H9 (cell line): ENCODE results near the gene DENND11. TPM values are rescaled to one million over a fixed set of nuclear protein-coding genes. Genes with fewer than 3 reads are reported as not detected.

Source experiments
- DNase-seq: peaks from one replicate; pipeline ENCODE4 v3.0.0-alpha.2; 2017
- H2AFZ ChIP-seq: one replicate; pipeline ENCODE4 v1.6.1; 2013; ENCODE audit warnings: mild to moderate bottlenecking, low read length, control low read depth, moderate library complexity
- H2AK5ac ChIP-seq: 2 replicates; pipeline ENCODE4 v1.6.1; 2013; ENCODE audit warnings: low read length, control low read depth, mixed read lengths; ENCODE audit not compliant: insufficient read length
- H2BK120ac ChIP-seq: one replicate; pipeline ENCODE4 v1.6.1; 2013; ENCODE audit warnings: low read depth, mild to moderate bottlenecking, low read length, control low read depth, inconsistent platforms; ENCODE audit not compliant: poor library complexity, severe bottlenecking
- H2BK12ac ChIP-seq: 2 replicates; pipeline ENCODE4 v1.6.1; 2013; ENCODE audit warnings: low read length, control low read depth, mixed read lengths, low read depth; ENCODE audit not compliant: insufficient read length
- H2BK15ac ChIP-seq: 2 replicates; pipeline ENCODE4 v1.6.1; 2013; ENCODE audit warnings: low read depth, low read length, control low read depth
- H2BK20ac ChIP-seq: one replicate; pipeline ENCODE4 v1.6.1; 2013; ENCODE audit warnings: low read depth, mild to moderate bottlenecking, low read length, control low read depth, inconsistent platforms; ENCODE audit not compliant: poor library complexity, severe bottlenecking
- H2BK5ac ChIP-seq: 2 replicates; pipeline ENCODE4 v1.6.1; 2013; ENCODE audit warnings: low read length, control low read depth, mixed read lengths; ENCODE audit not compliant: insufficient read length
- H3K14ac ChIP-seq: 2 replicates; pipeline ENCODE4 v1.6.1; 2013; ENCODE audit warnings: low read length, control low read depth; ENCODE audit not compliant: insufficient read depth
- H3K18ac ChIP-seq: 2 replicates; pipeline ENCODE4 v1.6.1; 2013; ENCODE audit warnings: low read depth, mild to moderate bottlenecking, mixed read lengths, low read length, control low read depth; ENCODE audit not compliant: insufficient read length
- H3K23ac ChIP-seq: 2 replicates; pipeline ENCODE4 v1.6.1; 2013; ENCODE audit warnings: low read length, control low read depth, mixed read lengths, low read depth; ENCODE audit not compliant: insufficient read length
- H3K23me2 ChIP-seq: 2 replicates; pipeline ENCODE4 v1.6.1; 2013; ENCODE audit warnings: low read depth, mild to moderate bottlenecking, mixed read lengths, low read length, control low read depth; ENCODE audit not compliant: insufficient read length, poor library complexity, severe bottlenecking
- H3K27ac ChIP-seq: 2 replicates; pipeline ENCODE4 v1.5.1; 2013; ENCODE audit warnings: low read length, control low read depth, mixed read lengths, low read depth; ENCODE audit not compliant: insufficient read length
- H3K27me3 ChIP-seq: 2 replicates; pipeline ENCODE4 v1.6.1; 2013; ENCODE audit warnings: low read length, control low read depth, inconsistent platforms; ENCODE audit not compliant: insufficient read depth
- H3K4ac ChIP-seq: 2 replicates; pipeline ENCODE4 v1.6.1; 2013; ENCODE audit warnings: low read depth, mild to moderate bottlenecking, control low read depth, inconsistent platforms, low read length, moderate library complexity
- H3K4me1 ChIP-seq: 2 replicates; pipeline ENCODE4 v1.6.1; 2013; ENCODE audit warnings: low read length, control low read depth, inconsistent platforms; ENCODE audit not compliant: insufficient read depth
- H3K4me2 ChIP-seq: 2 replicates; pipeline ENCODE4 v1.6.1; 2013; ENCODE audit warnings: low read length, control low read depth, mixed read lengths; ENCODE audit not compliant: insufficient read length, insufficient read depth
- H3K56ac ChIP-seq: 2 replicates; pipeline ENCODE4 v1.6.1; 2013; ENCODE audit warnings: low read depth, mild to moderate bottlenecking, mixed read lengths, low read length, control low read depth; ENCODE audit not compliant: insufficient read length
- H3K79me1 ChIP-seq: 2 replicates; pipeline ENCODE4 v1.6.1; 2013; ENCODE audit warnings: low read depth, mild to moderate bottlenecking, moderate library complexity, low read length, control low read depth, inconsistent platforms; ENCODE audit not compliant: insufficient read depth, poor library complexity, severe bottlenecking
- H3K79me2 ChIP-seq: 2 replicates; pipeline ENCODE4 v1.6.1; 2013; ENCODE audit warnings: low read length, control low read depth, inconsistent platforms; ENCODE audit not compliant: insufficient read depth
- H3K9ac ChIP-seq: 2 replicates; pipeline ENCODE4 v1.6.1; 2013; ENCODE audit warnings: low read length, control low read depth, mixed read lengths; ENCODE audit not compliant: insufficient read length; ENCODE audit errors: extremely low read depth
- H3K9me3 ChIP-seq: one replicate; pipeline ENCODE4 v1.6.1; 2013; ENCODE audit warnings: low read depth, low read length, inconsistent platforms; ENCODE audit not compliant: control insufficient read depth
- H3T11ph ChIP-seq: one replicate; pipeline ENCODE4 v1.6.1; 2013; ENCODE audit warnings: mild to moderate bottlenecking, low read length, control low read depth, inconsistent platforms
- H4K20me1 ChIP-seq: one replicate; pipeline ENCODE4 v1.6.1; 2013; ENCODE audit not compliant: control insufficient read depth, insufficient read length, insufficient read depth
- H4K5ac ChIP-seq: 2 replicates; pipeline ENCODE4 v1.6.1; 2013; ENCODE audit warnings: low read depth, mild to moderate bottlenecking, mixed read lengths, low read length, control low read depth; ENCODE audit not compliant: insufficient read length
- H4K8ac ChIP-seq: replicated peaks from 2 replicates; pipeline ENCODE4 v1.6.1; 2013; ENCODE audit warnings: low read length, control low read depth, mixed read lengths, low read depth; ENCODE audit not compliant: insufficient read length
- H4K91ac ChIP-seq: 2 replicates; pipeline ENCODE4 v1.6.1; 2013; ENCODE audit warnings: low read depth, mild to moderate bottlenecking, moderate library complexity, mixed read lengths, low read length, control low read depth; ENCODE audit not compliant: insufficient read length
- H3K27ac Mint-ChIP-seq, 3 experiments: 2 replicates in 2 of 3; 3 replicates in 1 of 3; pipeline ENCODE4 v1.8.0; 2020 to 2021; ENCODE audit warnings: mixed read lengths in 3 of 3, mild to moderate bottlenecking in 1 of 3, moderate library complexity in 1 of 3
- H3K27me3 Mint-ChIP-seq: 2 replicates; pipeline ENCODE4 v1.8.0; 2021; ENCODE audit warnings: low read depth, mild to moderate bottlenecking, moderate library complexity, mixed read lengths
- H3K36me3 Mint-ChIP-seq, 3 experiments: 2 replicates in 2 of 3; 3 replicates in 1 of 3; pipeline ENCODE4 v1.8.0; 2020 to 2021; ENCODE audit warnings: low read depth in 3 of 3, mixed read lengths in 3 of 3; ENCODE audit not compliant: insufficient read depth in 1 of 3
- H3K4me1 Mint-ChIP-seq, 2 experiments: 2 replicates each; pipeline ENCODE4 v1.8.0; 2020; ENCODE audit warnings: mixed read lengths in 2 of 2
- H3K4me3 Mint-ChIP-seq, 2 experiments: 2 replicates in 1 of 2; 3 replicates in 1 of 2; pipeline ENCODE4 v1.8.0; 2020 to 2021; ENCODE audit warnings: mild to moderate bottlenecking in 2 of 2, mixed read lengths in 2 of 2, moderate library complexity in 1 of 2
- H3K9me3 Mint-ChIP-seq, 2 experiments: 2 replicates in 1 of 2; 3 replicates in 1 of 2; pipeline ENCODE4 v1.8.0; 2020; ENCODE audit warnings: mild to moderate bottlenecking in 2 of 2, mixed read lengths in 2 of 2, moderate library complexity in 1 of 2
- CTCF ChIP-seq: fragments of 200-600 bp; sonication (generic); conservative IDR thresholded peaks from 3 replicates; pipeline ENCODE4 v1.8.0; 2021; ENCODE audit warnings: antibody characterized with exemption, mild to moderate bottlenecking
- WGBS: extraction: QIAGEN DNeasy Blood & Tissue Kit; methylation state at CpG from one replicate; pipeline ENCODE4 v1.1.7; 2013; ENCODE audit warnings: missing lambda C conversion rate, low lambda C conversion rate, mixed read lengths; ENCODE audit not compliant: insufficient read length; ENCODE audit errors: extremely low coverage; 5-methylcytosine and 5-hydroxymethylcytosine counted together
- total RNA-seq: library from RNA; stranded (reverse); gene quantifications from 2 replicates; pipeline ENCODE4 v1.2.1, GENCODE V29; 2021

Gene DENND11
- total RNA-seq, 1 experiment from 2014 or later = 21.9 TPM

GRCh38 chr7:141673346-141673745 lies 28.6 kb downstream of the DENND11 start:
- H3K27me3 ChIP-seq = no peaks in the 10 kb centered on the region
- WGBS = no CpG with 5 or more reads among the region's 3 CpGs
- H3K56ac ChIP-seq = no peak overlapping the region
- H2AFZ ChIP-seq = no peak overlapping the region
- no peak for DNase-seq
- H3K27ac ChIP-seq = no peak overlapping the region
- H2BK12ac ChIP-seq = no peak overlapping the region
- no peak for TF ChIP-seq CTCF
- Mint-ChIP-seq H3K27ac (no peak overlapping the region), H3K4me3 (no peak overlapping the region), H3K27me3 (no peaks in the 10 kb centered on the region), H3K9me3 (peaks cover 2 to 3% of the 10 kb centered on the region in 2 experiments; a peak in 3 of 5 replicates), H3K36me3 (peaks cover 22 to 40% (median 33%) of the 10 kb centered on the region in 3 experiments), H3K4me1 (peaks cover 7 to 14% of the 10 kb centered on the region in 2 experiments)
- H2BK5ac ChIP-seq = no peak overlapping the region
- H2BK20ac ChIP-seq = no peak overlapping the region
- no peak overlapping the region for H3T11ph ChIP-seq
- H3K23ac ChIP-seq = no peak overlapping the region
- no peak overlapping the region for H4K5ac ChIP-seq
- H2AK5ac ChIP-seq = no peak overlapping the region
- no peak overlapping the region for H2BK120ac ChIP-seq
- H4K8ac ChIP-seq = no peak overlapping the region
- H3K4me1 ChIP-seq = peaks cover 5% of the 10 kb centered on the region; the same call in 1 of the 2 replicates
- no peak overlapping the region for H3K18ac ChIP-seq
- H4K91ac ChIP-seq = no peak overlapping the region
- no peak overlapping the region for H3K14ac ChIP-seq
- H3K79me1 ChIP-seq = no peaks in the 10 kb centered on the region
- no peaks in the 10 kb centered on the region for H3K9me3 ChIP-seq
- H3K79me2 ChIP-seq = no peaks in the 10 kb centered on the region
- H2BK15ac ChIP-seq = no peak overlapping the region
- no peak overlapping the region for H3K4me2 ChIP-seq
- no peaks in the 10 kb centered on the region for H4K20me1 ChIP-seq
- no peaks in the 10 kb centered on the region for H3K23me2 ChIP-seq
- H3K9ac ChIP-seq = no peak overlapping the region
- no peak overlapping the region for H3K4ac ChIP-seq
